HEK293 (cell line): ENCODE results near the gene GOLGA6C.

ENCODE experiments used
- CTCF ChIA-PET: fragments of 350-600 bp; formaldehyde crosslinking; extraction: SDS; loops from one replicate; lab custom pipeline; 2021; ENCODE audit warnings: antibody characterized with exemption; lab: Yijun Ruan, JAX
- POLR2A ChIA-PET: fragments of 300-600 bp; formaldehyde crosslinking; extraction: SDS; loops from one replicate; lab custom pipeline; 2020; ENCODE audit warnings: antibody characterized with exemption, inconsistent platforms; lab: Yijun Ruan, JAX
- H3K27ac ChIP-seq: fragments of 200-500 bp; sonication (Bioruptor generic); 2 replicates; pipeline ENCODE4 v1.5.1; 2014; ENCODE audit warnings: low read depth, low read length, control low read depth, inconsistent platforms; ENCODE audit errors: extremely low read depth
- H3K36me3 ChIP-seq, 2 experiments: fragments of 200-500 bp in 1 of 2; sonication (Bioruptor generic) in 1 of 2; 1 replicate in 1 of 2; 2 replicates in 1 of 2; pipeline ENCODE4 v1.5.1; 2014 to 2017; ENCODE audit warnings: inconsistent platforms in 2 of 2, low read length in 2 of 2; ENCODE audit not compliant: control insufficient read depth in 2 of 2, insufficient read depth in 1 of 2
- H3K4me1 ChIP-seq: fragments of 200-500 bp; sonication (Bioruptor generic); 2 replicates; pipeline ENCODE4 v1.5.1; 2014; ENCODE audit warnings: mild to moderate bottlenecking, low read length, inconsistent platforms; ENCODE audit not compliant: control insufficient read depth, insufficient read depth
- H3K4me3 ChIP-seq: 2 replicates; pipeline ENCODE4 v1.5.1; 2011; ENCODE audit warnings: low read depth, mild to moderate bottlenecking, control low read depth, low read length, moderate library complexity
- H3K9me3 ChIP-seq: fragments of 200-500 bp; sonication (Bioruptor generic); 2 replicates; pipeline ENCODE4 v1.5.1; 2014; ENCODE audit warnings: low read depth, low read length, inconsistent platforms; ENCODE audit not compliant: control insufficient read depth, insufficient read depth
- GLI4 ChIP-seq: fragments of 450-650 bp; formaldehyde crosslinking; IDR thresholded peaks from 2 replicates; pipeline ENCODE4 v1.5.1; 2016; ENCODE audit warnings: missing biosample characterization, missing genetic modification characterization
- SALL2 ChIP-seq: fragments of 450-650 bp; formaldehyde crosslinking; IDR thresholded peaks from 2 replicates; pipeline ENCODE4 v1.5.0; 2017; ENCODE audit warnings: missing biosample characterization, mild to moderate bottlenecking, missing genetic modification characterization, borderline replicate concordance
- YY2 ChIP-seq: fragments of 450-650 bp; formaldehyde crosslinking; IDR thresholded peaks from 2 replicates; pipeline ENCODE4 v1.5.1; 2016; ENCODE audit warnings: missing biosample characterization, missing genetic modification characterization
- ZFP69B ChIP-seq: fragments of 450-650 bp; formaldehyde crosslinking; IDR thresholded peaks from 2 replicates; pipeline ENCODE4 v1.5.1; 2016; ENCODE audit warnings: missing biosample characterization, missing genetic modification characterization
- ZNF202 ChIP-seq: fragments of 450-650 bp; formaldehyde crosslinking; IDR thresholded peaks from 2 replicates; pipeline ENCODE4 v1.5.1; 2016; ENCODE audit warnings: missing biosample characterization, missing genetic modification characterization, borderline replicate concordance
- ZNF302 ChIP-seq: fragments of 450-650 bp; formaldehyde crosslinking; IDR thresholded peaks from 2 replicates; pipeline ENCODE4 v1.5.1; 2016; ENCODE audit warnings: missing biosample characterization, missing genetic modification characterization, low read depth
- ZNF335 ChIP-seq: fragments of 450-650 bp; formaldehyde crosslinking; conservative IDR thresholded peaks from 2 replicates; pipeline ENCODE4 v1.5.1; 2016; ENCODE audit warnings: missing biosample characterization, missing genetic modification characterization
- ZNF558 ChIP-seq: fragments of 450-650 bp; formaldehyde crosslinking; IDR thresholded peaks from 2 replicates; pipeline ENCODE4 v1.5.1; 2016; ENCODE audit warnings: missing biosample characterization, missing genetic modification characterization
- ZNF560 ChIP-seq: fragments of 450-650 bp; formaldehyde crosslinking; IDR thresholded peaks from 2 replicates; pipeline ENCODE4 v1.5.1; 2017; ENCODE audit warnings: missing biosample characterization, missing genetic modification characterization, borderline replicate concordance
- ZNF776 ChIP-seq: fragments of 450-650 bp; formaldehyde crosslinking; IDR thresholded peaks from 2 replicates; pipeline ENCODE4 v1.5.0; 2017; ENCODE audit warnings: missing biosample characterization, missing genetic modification characterization, borderline replicate concordance
- ZNF791 ChIP-seq: fragments of 450-650 bp; formaldehyde crosslinking; IDR thresholded peaks from 2 replicates; pipeline ENCODE4 v1.5.1; 2016; ENCODE audit warnings: missing biosample characterization, missing genetic modification characterization
- ZSCAN23 ChIP-seq: fragments of 450-650 bp; formaldehyde crosslinking; IDR thresholded peaks from 2 replicates; pipeline ENCODE4 v1.5.1; 2016; ENCODE audit warnings: missing biosample characterization, missing genetic modification characterization
- ZXDB ChIP-seq: fragments of 450-650 bp; formaldehyde crosslinking; IDR thresholded peaks from 2 replicates; pipeline ENCODE4 v1.5.1; 2016; ENCODE audit warnings: missing biosample characterization, missing genetic modification characterization
- TF ChIP-seq, protein P1 (sequence below): fragments of 450-650 bp; formaldehyde crosslinking; IDR thresholded peaks from 2 replicates; pipeline ENCODE4 v1.5.1; 2016; ENCODE audit warnings: missing biosample characterization, missing genetic modification characterization
- TF ChIP-seq, protein P2 (sequence below): fragments of 450-650 bp; formaldehyde crosslinking; conservative IDR thresholded peaks from 2 replicates; pipeline ENCODE4 v1.5.1; 2016; ENCODE audit warnings: low read depth, missing biosample characterization, missing genetic modification characterization
- TF ChIP-seq, protein P3 (sequence below): fragments of 450-650 bp; formaldehyde crosslinking; IDR thresholded peaks from 2 replicates; pipeline ENCODE4 v1.5.1; 2017; ENCODE audit warnings: missing biosample characterization, missing genetic modification characterization
- TF ChIP-seq, protein P4 (sequence below): fragments of 450-650 bp; formaldehyde crosslinking; IDR thresholded peaks from 2 replicates; pipeline ENCODE4 v1.5.1; 2017; ENCODE audit warnings: missing biosample characterization, missing genetic modification characterization

The GOLGA6C gene

DNA sequence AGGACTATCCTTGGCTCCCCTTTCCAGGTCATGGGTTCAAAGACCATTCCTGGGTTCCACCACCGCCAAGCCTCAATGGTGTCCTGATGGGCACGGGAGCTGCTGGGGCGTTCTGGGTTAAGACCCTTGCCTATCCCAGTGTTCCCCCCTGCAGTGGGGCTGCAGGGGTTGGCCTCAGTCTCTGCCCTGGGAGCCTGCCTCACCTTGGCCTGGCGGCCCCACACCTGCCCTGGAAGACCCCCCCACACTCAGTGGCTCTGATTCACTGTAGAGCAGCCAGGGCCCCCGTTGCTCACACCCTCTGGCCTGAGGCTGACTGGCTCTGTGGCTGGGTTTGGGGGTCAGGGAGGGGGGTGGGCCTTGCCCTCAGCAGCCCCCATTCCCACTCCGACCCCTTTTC lies 34.4 kb upstream of the GOLGA6C start:
- Histone ChIP-seq H3K4me3 (no peak overlapping the region), H3K36me3 (no peaks in the 10 kb centered on the region), H3K27ac (no peak overlapping the region), H3K4me1 (no peaks in the 10 kb centered on the region), H3K9me3 (no peaks in the 10 kb centered on the region)
- TF ChIP-seq, protein P1, sequence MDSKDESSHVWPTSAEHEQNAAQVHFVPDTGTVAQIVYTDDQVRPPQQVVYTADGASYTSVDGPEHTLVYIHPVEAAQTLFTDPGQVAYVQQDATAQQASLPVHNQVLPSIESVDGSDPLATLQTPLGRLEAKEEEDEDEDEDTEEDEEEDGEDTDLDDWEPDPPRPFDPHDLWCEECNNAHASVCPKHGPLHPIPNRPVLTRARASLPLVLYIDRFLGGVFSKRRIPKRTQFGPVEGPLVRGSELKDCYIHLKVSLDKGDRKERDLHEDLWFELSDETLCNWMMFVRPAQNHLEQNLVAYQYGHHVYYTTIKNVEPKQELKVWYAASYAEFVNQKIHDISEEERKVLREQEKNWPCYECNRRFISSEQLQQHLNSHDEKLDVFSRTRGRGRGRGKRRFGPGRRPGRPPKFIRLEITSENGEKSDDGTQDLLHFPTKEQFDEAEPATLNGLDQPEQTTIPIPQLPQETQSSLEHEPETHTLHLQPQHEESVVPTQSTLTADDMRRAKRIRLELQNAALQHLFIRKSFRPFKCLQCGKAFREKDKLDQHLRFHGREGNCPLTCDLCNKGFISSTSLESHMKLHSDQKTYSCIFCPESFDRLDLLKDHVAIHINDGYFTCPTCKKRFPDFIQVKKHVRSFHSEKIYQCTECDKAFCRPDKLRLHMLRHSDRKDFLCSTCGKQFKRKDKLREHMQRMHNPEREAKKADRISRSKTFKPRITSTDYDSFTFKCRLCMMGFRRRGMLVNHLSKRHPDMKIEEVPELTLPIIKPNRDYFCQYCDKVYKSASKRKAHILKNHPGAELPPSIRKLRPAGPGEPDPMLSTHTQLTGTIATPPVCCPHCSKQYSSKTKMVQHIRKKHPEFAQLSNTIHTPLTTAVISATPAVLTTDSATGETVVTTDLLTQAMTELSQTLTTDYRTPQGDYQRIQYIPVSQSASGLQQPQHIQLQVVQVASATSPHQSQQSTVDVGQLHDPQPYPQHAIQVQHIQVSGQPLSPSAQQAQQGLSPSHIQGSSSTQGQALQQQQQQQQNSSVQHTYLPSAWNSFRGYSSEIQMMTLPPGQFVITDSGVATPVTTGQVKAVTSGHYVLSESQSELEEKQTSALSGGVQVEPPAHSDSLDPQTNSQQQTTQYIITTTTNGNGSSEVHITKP = no peak
- TF ChIP-seq, protein P2, sequence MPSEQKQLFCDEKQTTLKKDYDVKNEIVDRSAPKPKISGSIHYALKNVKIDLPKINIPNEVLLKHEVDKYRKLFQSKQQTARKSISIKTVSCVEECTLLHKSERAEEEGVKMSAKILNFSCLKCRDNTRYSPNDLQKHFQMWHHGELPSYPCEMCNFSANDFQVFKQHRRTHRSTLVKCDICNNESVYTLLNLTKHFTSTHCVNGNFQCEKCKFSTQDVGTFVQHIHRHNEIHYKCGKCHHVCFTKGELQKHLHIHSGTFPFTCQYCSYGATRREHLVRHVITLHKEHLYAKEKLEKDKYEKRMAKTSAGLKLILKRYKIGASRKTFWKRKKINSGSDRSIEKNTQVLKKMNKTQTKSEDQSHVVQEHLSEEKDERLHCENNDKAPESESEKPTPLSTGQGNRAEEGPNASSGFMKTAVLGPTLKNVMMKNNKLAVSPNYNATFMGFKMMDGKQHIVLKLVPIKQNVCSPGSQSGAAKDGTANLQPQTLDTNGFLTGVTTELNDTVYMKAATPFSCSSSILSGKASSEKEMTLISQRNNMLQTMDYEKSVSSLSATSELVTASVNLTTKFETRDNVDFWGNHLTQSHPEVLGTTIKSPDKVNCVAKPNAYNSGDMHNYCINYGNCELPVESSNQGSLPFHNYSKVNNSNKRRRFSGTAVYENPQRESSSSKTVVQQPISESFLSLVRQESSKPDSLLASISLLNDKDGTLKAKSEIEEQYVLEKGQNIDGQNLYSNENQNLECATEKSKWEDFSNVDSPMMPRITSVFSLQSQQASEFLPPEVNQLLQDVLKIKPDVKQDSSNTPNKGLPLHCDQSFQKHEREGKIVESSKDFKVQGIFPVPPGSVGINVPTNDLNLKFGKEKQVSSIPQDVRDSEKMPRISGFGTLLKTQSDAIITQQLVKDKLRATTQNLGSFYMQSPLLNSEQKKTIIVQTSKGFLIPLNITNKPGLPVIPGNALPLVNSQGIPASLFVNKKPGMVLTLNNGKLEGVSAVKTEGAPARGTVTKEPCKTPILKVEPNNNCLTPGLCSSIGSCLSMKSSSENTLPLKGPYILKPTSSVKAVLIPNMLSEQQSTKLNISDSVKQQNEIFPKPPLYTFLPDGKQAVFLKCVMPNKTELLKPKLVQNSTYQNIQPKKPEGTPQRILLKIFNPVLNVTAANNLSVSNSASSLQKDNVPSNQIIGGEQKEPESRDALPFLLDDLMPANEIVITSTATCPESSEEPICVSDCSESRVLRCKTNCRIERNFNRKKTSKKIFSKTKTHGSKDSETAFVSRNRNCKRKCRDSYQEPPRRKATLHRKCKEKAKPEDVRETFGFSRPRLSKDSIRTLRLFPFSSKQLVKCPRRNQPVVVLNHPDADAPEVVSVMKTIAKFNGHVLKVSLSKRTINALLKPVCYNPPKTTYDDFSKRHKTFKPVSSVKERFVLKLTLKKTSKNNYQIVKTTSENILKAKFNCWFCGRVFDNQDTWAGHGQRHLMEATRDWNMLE = no peak
- TF ChIP-seq, protein P3, sequence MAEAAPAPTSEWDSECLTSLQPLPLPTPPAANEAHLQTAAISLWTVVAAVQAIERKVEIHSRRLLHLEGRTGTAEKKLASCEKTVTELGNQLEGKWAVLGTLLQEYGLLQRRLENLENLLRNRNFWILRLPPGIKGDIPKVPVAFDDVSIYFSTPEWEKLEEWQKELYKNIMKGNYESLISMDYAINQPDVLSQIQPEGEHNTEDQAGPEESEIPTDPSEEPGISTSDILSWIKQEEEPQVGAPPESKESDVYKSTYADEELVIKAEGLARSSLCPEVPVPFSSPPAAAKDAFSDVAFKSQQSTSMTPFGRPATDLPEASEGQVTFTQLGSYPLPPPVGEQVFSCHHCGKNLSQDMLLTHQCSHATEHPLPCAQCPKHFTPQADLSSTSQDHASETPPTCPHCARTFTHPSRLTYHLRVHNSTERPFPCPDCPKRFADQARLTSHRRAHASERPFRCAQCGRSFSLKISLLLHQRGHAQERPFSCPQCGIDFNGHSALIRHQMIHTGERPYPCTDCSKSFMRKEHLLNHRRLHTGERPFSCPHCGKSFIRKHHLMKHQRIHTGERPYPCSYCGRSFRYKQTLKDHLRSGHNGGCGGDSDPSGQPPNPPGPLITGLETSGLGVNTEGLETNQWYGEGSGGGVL (tag by site-specific recombination) = no peak
- TF ChIP-seq ZNF560 (tag by site-specific recombination) (no peak), ZNF335 (no peak), ZNF558 (tag by site-specific recombination) (no peak), YY2 (tag by site-specific recombination) (no peak), ZNF302 (tag by site-specific recombination) (no peak), ZSCAN23 (tag by site-specific recombination) (no peak), ZXDB (tag by site-specific recombination) (no peak), ZFP69B (tag by site-specific recombination) (no peak), SALL2 (tag by site-specific recombination) (no peak), GLI4 (tag by site-specific recombination) (no peak), ZNF776 (tag by site-specific recombination) (no peak), ZNF202 (tag by site-specific recombination) (no peak), ZNF791 (no peak)
- TF ChIP-seq, protein P4, sequence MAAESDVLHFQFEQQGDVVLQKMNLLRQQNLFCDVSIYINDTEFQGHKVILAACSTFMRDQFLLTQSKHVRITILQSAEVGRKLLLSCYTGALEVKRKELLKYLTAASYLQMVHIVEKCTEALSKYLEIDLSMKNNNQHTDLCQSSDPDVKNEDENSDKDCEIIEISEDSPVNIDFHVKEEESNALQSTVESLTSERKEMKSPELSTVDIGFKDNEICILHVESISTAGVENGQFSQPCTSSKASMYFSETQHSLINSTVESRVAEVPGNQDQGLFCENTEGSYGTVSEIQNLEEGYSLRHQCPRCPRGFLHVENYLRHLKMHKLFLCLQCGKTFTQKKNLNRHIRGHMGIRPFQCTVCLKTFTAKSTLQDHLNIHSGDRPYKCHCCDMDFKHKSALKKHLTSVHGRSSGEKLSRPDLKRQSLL (tag by site-specific recombination) = no peak
- CTCF ChIA-PET = interaction anchor here (0.6 kb wide), 2 partner anchors 76 to 367 kb away, joined by 3 to 6 read pairs; no protein-coding TSS in a partner anchor
- POLR2A ChIA-PET = no interaction called here
